ENCODE measurements around the gene GPNMB. TPM values are rescaled to one million over a fixed set of nuclear protein-coding genes. Genes with fewer than 3 reads are reported as not detected.

GPNMB gene
- total and polyA plus RNA-seq, 4 donors: 2.6 to 10.5 (median 4.9) TPM

DNA sequence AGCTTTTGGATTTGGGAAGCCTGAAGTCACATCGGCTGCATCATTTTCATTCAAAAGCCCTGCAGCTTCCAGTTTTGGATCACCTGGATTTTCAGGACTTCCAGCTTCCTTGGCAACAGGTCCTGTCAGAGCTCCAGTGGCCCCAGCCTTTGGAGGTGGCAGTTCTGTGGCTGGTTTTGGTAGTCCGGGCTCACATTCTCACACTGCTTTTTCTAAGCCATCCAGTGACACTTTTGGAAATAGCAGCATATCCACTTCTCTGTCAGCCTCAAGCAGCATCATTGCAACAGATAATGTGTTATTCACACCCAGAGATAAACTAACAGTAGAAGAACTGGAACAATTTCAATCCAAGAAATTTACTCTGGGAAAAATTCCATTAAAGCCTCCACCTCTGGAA lies 46.2 kb upstream of the GPNMB start:
- H3K9ac ChIP-seq (ENCODE audit: low read depth in 1 of 2, low read length in 2 of 2): no peak overlapping the region
- no peaks in the 10 kb centered on the region for H3K4me1 ChIP-seq (ENCODE audit: control insufficient read depth in 4 of 4, insufficient read depth in 4 of 4, low read length in 3 of 4)
- peaks cover 4 to 26% (median 21%) of the 10 kb centered on the region in 4 donors for H3K36me3 ChIP-seq (ENCODE audit: control insufficient read depth in 4 of 4, insufficient read depth in 3 of 4, low read depth in 1 of 4, low read length in 3 of 4)
- 95% methylated on average over 2 of the region's 2 CpGs for WGBS
- TF ChIP-seq RAD21 (IDR thresholded peaks at IDR 0.05): no peak
- no peaks in the 10 kb centered on the region for H3K9me3 ChIP-seq (ENCODE audit: control insufficient read depth in 4 of 4, low read length in 3 of 4)
- no peaks in the 10 kb centered on the region for H3K27me3 ChIP-seq (ENCODE audit: control insufficient read depth in 4 of 4, insufficient read depth in 4 of 4, low read length in 3 of 4)
- DNase-seq (ENCODE audit: low spot score): no peak
- H3K27ac ChIP-seq (ENCODE audit: low read depth in 1 of 2, low read length in 2 of 2): no peak overlapping the region
- H3K4me3 ChIP-seq (ENCODE audit: low read depth in 1 of 3, low read length in 3 of 3): no peak overlapping the region

DNA sequence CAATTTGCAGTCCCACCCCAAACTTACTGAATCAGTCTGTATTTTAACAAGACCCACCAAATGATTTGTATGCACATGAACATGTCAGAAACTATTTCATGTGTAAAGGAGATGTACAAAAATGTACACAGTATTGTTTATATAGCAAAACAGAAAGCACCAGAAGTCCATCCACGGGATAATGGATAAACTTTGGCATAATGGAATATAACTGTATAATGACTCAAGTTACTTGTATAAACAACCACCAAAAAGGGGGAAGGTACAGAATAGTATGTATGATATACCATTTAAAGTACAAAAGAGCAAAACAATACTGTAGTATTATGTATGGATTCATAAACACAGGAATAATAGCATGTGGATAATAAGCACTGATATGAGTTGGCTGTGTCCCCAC lies 42.3 kb upstream of the GPNMB start:
- peaks cover 0 to 2% (median 0%) of the 10 kb centered on the region in 4 donors for H3K9me3 ChIP-seq (ENCODE audit: control insufficient read depth in 4 of 4, low read length in 3 of 4)
- peaks cover 4 to 19% (median 15%) of the 10 kb centered on the region in 4 donors for H3K36me3 ChIP-seq (ENCODE audit: control insufficient read depth in 4 of 4, insufficient read depth in 3 of 4, low read depth in 1 of 4, low read length in 3 of 4)
- no peaks in the 10 kb centered on the region for H3K27me3 ChIP-seq (ENCODE audit: control insufficient read depth in 4 of 4, insufficient read depth in 4 of 4, low read length in 3 of 4)
- DNase-seq (ENCODE audit: low spot score): no peak
- no peak overlapping the region for H3K27ac ChIP-seq (ENCODE audit: low read depth in 1 of 2, low read length in 2 of 2)
- no peak overlapping the region for H3K9ac ChIP-seq (ENCODE audit: low read depth in 1 of 2, low read length in 2 of 2)
- no peaks in the 10 kb centered on the region for H3K4me1 ChIP-seq (ENCODE audit: control insufficient read depth in 4 of 4, insufficient read depth in 4 of 4, low read length in 3 of 4)
- TF ChIP-seq GABPA (IDR thresholded peaks at IDR 0.05 in 1 of 2, conservative IDR thresholded peaks at IDR 0.05 in 1 of 2): no peak
- TF ChIP-seq RXRA (IDR thresholded peaks at IDR 0.05): no peak
- TF ChIP-seq HNF4A (conservative IDR thresholded peaks at IDR 0.05): no peak
- TF ChIP-seq RAD21 (IDR thresholded peaks at IDR 0.05): no peak
- no peak for TF ChIP-seq SP1 (IDR thresholded peaks at IDR 0.05)
- no peak for TF ChIP-seq NR2F2 (IDR thresholded peaks at IDR 0.05)
- TF ChIP-seq EGR1 (IDR thresholded peaks at IDR 0.05; ENCODE audit: low read depth in 2 of 2): no peak
- TF ChIP-seq HNF4G (IDR thresholded peaks at IDR 0.05): no peak
- no peak for TF ChIP-seq TAF1 (conservative IDR thresholded peaks at IDR 0.05)
- TF ChIP-seq, protein P1, sequence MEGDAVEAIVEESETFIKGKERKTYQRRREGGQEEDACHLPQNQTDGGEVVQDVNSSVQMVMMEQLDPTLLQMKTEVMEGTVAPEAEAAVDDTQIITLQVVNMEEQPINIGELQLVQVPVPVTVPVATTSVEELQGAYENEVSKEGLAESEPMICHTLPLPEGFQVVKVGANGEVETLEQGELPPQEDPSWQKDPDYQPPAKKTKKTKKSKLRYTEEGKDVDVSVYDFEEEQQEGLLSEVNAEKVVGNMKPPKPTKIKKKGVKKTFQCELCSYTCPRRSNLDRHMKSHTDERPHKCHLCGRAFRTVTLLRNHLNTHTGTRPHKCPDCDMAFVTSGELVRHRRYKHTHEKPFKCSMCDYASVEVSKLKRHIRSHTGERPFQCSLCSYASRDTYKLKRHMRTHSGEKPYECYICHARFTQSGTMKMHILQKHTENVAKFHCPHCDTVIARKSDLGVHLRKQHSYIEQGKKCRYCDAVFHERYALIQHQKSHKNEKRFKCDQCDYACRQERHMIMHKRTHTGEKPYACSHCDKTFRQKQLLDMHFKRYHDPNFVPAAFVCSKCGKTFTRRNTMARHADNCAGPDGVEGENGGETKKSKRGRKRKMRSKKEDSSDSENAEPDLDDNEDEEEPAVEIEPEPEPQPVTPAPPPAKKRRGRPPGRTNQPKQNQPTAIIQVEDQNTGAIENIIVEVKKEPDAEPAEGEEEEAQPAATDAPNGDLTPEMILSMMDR (IDR thresholded peaks at IDR 0.05; ENCODE audit: low read depth, low read length, missing input control): no peak
- no peak overlapping the region for H3K4me3 ChIP-seq (ENCODE audit: low read depth in 1 of 3, low read length in 3 of 3)
- WGBS: 95% methylated on average over 1 of the region's 1 CpG

DNA sequence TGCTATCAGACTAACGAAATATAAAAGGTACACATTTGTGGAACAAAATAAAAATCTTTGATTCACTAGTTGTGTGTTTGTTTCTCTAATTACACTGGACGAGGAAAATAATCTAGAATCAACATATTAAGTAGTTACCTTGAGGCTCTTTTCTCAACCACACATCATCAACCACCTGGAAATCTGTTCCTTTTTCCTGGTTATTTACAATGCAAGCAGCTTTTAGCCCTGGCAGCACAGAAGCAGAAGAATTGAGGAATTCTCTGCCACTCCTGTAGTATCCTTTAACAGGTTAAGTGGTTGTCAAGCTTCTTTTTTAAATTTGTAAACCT lies 41.0 kb upstream of the GPNMB start:
- Histone ChIP-seq H3K36me3 (ENCODE audit: control insufficient read depth in 4 of 4, insufficient read depth in 3 of 4, low read depth in 1 of 4, low read length in 3 of 4) (peaks cover 0 to 9% (median 3%) of the 10 kb centered on the region in 4 donors), H3K27me3 (ENCODE audit: control insufficient read depth in 4 of 4, insufficient read depth in 4 of 4, low read length in 3 of 4) (no peaks in the 10 kb centered on the region), H3K4me3 (ENCODE audit: low read depth in 1 of 3, low read length in 3 of 3) (peak overlapping the region in 1 of 3 donors; percentile 22), H3K9me3 (ENCODE audit: control insufficient read depth in 4 of 4, low read length in 3 of 4) (peaks cover 0 to 2% (median 0%) of the 10 kb centered on the region in 4 donors), H3K27ac (ENCODE audit: low read depth in 1 of 2, low read length in 2 of 2) (no peak overlapping the region), H3K4me1 (ENCODE audit: control insufficient read depth in 4 of 4, insufficient read depth in 4 of 4, low read length in 3 of 4) (no peaks in the 10 kb centered on the region), H3K9ac (ENCODE audit: low read depth in 1 of 2, low read length in 2 of 2) (no peak overlapping the region)
- TF ChIP-seq RXRA (IDR thresholded peaks at IDR 0.05): no peak
- TF ChIP-seq HNF4A (conservative IDR thresholded peaks at IDR 0.05): no peak
- TF ChIP-seq, protein P1 (IDR thresholded peaks at IDR 0.05; ENCODE audit: low read depth, low read length, missing input control): no peak
- TF ChIP-seq FOXA1 (IDR thresholded peaks at IDR 0.05): no peak
- no peak for TF ChIP-seq SP1 (IDR thresholded peaks at IDR 0.05)
- TF ChIP-seq EGR1 (IDR thresholded peaks at IDR 0.05; ENCODE audit: low read depth in 2 of 2): no peak
- TF ChIP-seq, protein P2, sequence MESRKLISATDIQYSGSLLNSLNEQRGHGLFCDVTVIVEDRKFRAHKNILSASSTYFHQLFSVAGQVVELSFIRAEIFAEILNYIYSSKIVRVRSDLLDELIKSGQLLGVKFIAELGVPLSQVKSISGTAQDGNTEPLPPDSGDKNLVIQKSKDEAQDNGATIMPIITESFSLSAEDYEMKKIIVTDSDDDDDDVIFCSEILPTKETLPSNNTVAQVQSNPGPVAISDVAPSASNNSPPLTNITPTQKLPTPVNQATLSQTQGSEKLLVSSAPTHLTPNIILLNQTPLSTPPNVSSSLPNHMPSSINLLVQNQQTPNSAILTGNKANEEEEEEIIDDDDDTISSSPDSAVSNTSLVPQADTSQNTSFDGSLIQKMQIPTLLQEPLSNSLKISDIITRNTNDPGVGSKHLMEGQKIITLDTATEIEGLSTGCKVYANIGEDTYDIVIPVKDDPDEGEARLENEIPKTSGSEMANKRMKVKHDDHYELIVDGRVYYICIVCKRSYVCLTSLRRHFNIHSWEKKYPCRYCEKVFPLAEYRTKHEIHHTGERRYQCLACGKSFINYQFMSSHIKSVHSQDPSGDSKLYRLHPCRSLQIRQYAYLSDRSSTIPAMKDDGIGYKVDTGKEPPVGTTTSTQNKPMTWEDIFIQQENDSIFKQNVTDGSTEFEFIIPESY (IDR thresholded peaks at IDR 0.05): no peak
- TF ChIP-seq, protein P3, sequence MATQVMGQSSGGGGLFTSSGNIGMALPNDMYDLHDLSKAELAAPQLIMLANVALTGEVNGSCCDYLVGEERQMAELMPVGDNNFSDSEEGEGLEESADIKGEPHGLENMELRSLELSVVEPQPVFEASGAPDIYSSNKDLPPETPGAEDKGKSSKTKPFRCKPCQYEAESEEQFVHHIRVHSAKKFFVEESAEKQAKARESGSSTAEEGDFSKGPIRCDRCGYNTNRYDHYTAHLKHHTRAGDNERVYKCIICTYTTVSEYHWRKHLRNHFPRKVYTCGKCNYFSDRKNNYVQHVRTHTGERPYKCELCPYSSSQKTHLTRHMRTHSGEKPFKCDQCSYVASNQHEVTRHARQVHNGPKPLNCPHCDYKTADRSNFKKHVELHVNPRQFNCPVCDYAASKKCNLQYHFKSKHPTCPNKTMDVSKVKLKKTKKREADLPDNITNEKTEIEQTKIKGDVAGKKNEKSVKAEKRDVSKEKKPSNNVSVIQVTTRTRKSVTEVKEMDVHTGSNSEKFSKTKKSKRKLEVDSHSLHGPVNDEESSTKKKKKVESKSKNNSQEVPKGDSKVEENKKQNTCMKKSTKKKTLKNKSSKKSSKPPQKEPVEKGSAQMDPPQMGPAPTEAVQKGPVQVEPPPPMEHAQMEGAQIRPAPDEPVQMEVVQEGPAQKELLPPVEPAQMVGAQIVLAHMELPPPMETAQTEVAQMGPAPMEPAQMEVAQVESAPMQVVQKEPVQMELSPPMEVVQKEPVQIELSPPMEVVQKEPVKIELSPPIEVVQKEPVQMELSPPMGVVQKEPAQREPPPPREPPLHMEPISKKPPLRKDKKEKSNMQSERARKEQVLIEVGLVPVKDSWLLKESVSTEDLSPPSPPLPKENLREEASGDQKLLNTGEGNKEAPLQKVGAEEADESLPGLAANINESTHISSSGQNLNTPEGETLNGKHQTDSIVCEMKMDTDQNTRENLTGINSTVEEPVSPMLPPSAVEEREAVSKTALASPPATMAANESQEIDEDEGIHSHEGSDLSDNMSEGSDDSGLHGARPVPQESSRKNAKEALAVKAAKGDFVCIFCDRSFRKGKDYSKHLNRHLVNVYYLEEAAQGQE (IDR thresholded peaks at IDR 0.05): no peak
- DNase-seq (ENCODE audit: low spot score): no peak
- WGBS: 94% methylated on average over 2 of the region's 2 CpGs

Measured in liver (tissue), 9 donors.